Measurements from ENCODE around the gene ITGA2B. TPM values are rescaled to one million over a fixed set of nuclear protein-coding genes. Genes with fewer than 3 reads are reported as not detected.

Gene ITGA2B
- total RNA-seq, 1 experiment from 2014 or later: 3.1 TPM

GRCh38 chr17:44323359-44324091 lies 65.9 kb downstream of the ITGA2B start:
- CTCF ChIA-PET: interaction anchor here (0.6 kb wide), 1 partner anchor 104 kb away, joined by 7 read pairs; the partner anchor contains the start of gene UBTF
- no peaks in the 10 kb centered on the region for H3F3A ChIP-seq (ENCODE audit: low read length, unreplicated experiment)

GRCh38 chr17:44322236-44322895 lies 67.1 kb downstream of the ITGA2B start:
- Histone ChIP-seq H3K4me2 (ENCODE audit: low read length) (peak overlapping the region; percentile 94; the same call in 1 of the 2 replicates), H3K36me3 (ENCODE audit: low read depth, low read length) (peaks cover 31% of the 10 kb centered on the region), H3K9me3 (ENCODE audit: low read length) (no peaks in the 10 kb centered on the region), H3K27me3 (ENCODE audit: low read length) (no peaks in the 10 kb centered on the region), H3K4me1 (ENCODE audit: insufficient read depth, low read length) (peaks cover 8% of the 10 kb centered on the region; the same call in 1 of the 2 replicates), H3K27ac (ENCODE audit: low read length) (no peak overlapping the region), H4K20me1 (ENCODE audit: low read length) (0 out of 2 replicates have a peak, but pooled peaks cover 6% of the 10 kb centered on the region), H3K79me2 (ENCODE audit: low read length) (peaks cover 41% of the 10 kb centered on the region), H2AFZ (ENCODE audit: low read length) (no peak overlapping the region), H3F3A (ENCODE audit: low read length, unreplicated experiment) (no peaks in the 10 kb centered on the region), H3K9ac (ENCODE audit: low read length) (no peak overlapping the region), H3K9me2 (replicated peaks; ENCODE audit: low read length) (no peaks in the 10 kb centered on the region), H3K4me3 (ENCODE audit: low read length) (no peak overlapping the region)
- no TSS peak for BruUV-seq (replicated peaks)
- TF ChIP-seq EZH2 (IDR thresholded peaks at IDR 0.05; ENCODE audit: low read length, unreplicated experiment) (no peak), EZH2phosphoT487 (IDR thresholded peaks at IDR 0.05; ENCODE audit: borderline replicate concordance, low read length) (no peak), CTCF (conservative IDR thresholded peaks at IDR 0.05; ENCODE audit: low read depth, low read length) (no peak)
- ATAC-seq (no peak), DNase-seq (no peak)
- ChIA-PET POLR2A (ENCODE audit: unreplicated experiment) (interaction anchor here (0.6 kb wide), 1 partner anchor 163 kb away, joined by 3 read pairs; no protein-coding TSS in a partner anchor), CTCF (no interaction called here)
- intact Hi-C loops (cut with micrococcal nuclease): no loop called here

More at GRCh38 chr17:44323359-44324091, 65.9 kb downstream of the ITGA2B start:
- peaks cover 8% of the 10 kb centered on the region; the same call in 1 of the 2 replicates for H3K4me1 ChIP-seq (ENCODE audit: insufficient read depth, low read length)
- H2AFZ ChIP-seq (ENCODE audit: low read length): no peak overlapping the region
- intact Hi-C loops (cut with micrococcal nuclease): loop anchor here (1.0 kb wide), 2 partner anchors 101 to 105 kb away; no protein-coding TSS in a partner anchor
- peaks cover 31% of the 10 kb centered on the region for H3K36me3 ChIP-seq (ENCODE audit: low read depth, low read length)
- peak overlapping the region; percentile 51 for H3K27ac ChIP-seq (ENCODE audit: low read length)
- H3K9ac ChIP-seq (ENCODE audit: low read length): peak overlapping the region; percentile 98
- no peaks in the 10 kb centered on the region for H3K27me3 ChIP-seq (ENCODE audit: low read length)
- H3K4me2 ChIP-seq (ENCODE audit: low read length): peak overlapping the region; percentile 94
- DNase-seq (no peak), ATAC-seq (no peak)
- TF ChIP-seq EZH2 (IDR thresholded peaks at IDR 0.05; ENCODE audit: low read length, unreplicated experiment): no peak
- TF ChIP-seq CTCF (conservative IDR thresholded peaks at IDR 0.05; ENCODE audit: low read depth, low read length): no peak
- no peak for TF ChIP-seq EZH2phosphoT487 (IDR thresholded peaks at IDR 0.05; ENCODE audit: borderline replicate concordance, low read length)
- H3K79me2 ChIP-seq (ENCODE audit: low read length): peaks cover 41% of the 10 kb centered on the region
- no peaks in the 10 kb centered on the region for H3K9me3 ChIP-seq (ENCODE audit: low read length)
- peak overlapping the region; percentile 81 for H3K4me3 ChIP-seq (ENCODE audit: low read length)
- no peaks in the 10 kb centered on the region for H3K9me2 ChIP-seq (replicated peaks; ENCODE audit: low read length)
- POLR2A ChIA-PET (ENCODE audit: unreplicated experiment): no interaction called here
- H4K20me1 ChIP-seq (ENCODE audit: low read length): 0 out of 2 replicates have a peak, but pooled peaks cover 6% of the 10 kb centered on the region
- TSS peak; percentile 55 for BruUV-seq (replicated peaks)

Other genes with a start within 250 kb of the ITGA2B start
- gene HROB, start 247.7 kb downstream of the ITGA2B start, total RNA-seq (2014; rRNA removed): 13.5 and 14.3 TPM in 2 replicates
- 0.35 and 0.51 TPM in 2 replicates for gene ASB16, start 218.9 kb downstream of the ITGA2B start, total RNA-seq (2014; rRNA removed)
- gene TMUB2, start 202.7 kb downstream of the ITGA2B start, total RNA-seq (2014; rRNA removed): 38.3 and 43.4 TPM in 2 replicates
- gene ATXN7L3, start 189.8 kb downstream of the ITGA2B start, total RNA-seq (2014; rRNA removed): 73.9 and 78.3 TPM in 2 replicates
- gene UBTF, start 170.0 kb downstream of the ITGA2B start, total RNA-seq (2014; rRNA removed): 139 and 183 TPM in 2 replicates
- not detected in 2 replicates for gene SLC4A1, start 121.5 kb downstream of the ITGA2B start, total RNA-seq (2014; rRNA removed)
- 0.29 and 1.4 TPM in 2 replicates for gene RUNDC3A, start 81.0 kb downstream of the ITGA2B start, total RNA-seq (2014; rRNA removed)
- 726 and 797 TPM in 2 replicates for gene SLC25A39, start 64.8 kb downstream of the ITGA2B start, total RNA-seq (2014; rRNA removed)
- 400 and 465 TPM in 2 replicates for gene GRN, start 44.3 kb downstream of the ITGA2B start, total RNA-seq (2014; rRNA removed)
- gene FAM171A2, start 25.8 kb downstream of the ITGA2B start, total RNA-seq (2014; rRNA removed): 16.3 and 22.6 TPM in 2 replicates
- 22.7 and 30.1 TPM in 2 replicates for gene GPATCH8, start 113.8 kb upstream of the ITGA2B start, total RNA-seq (2014; rRNA removed)
- gene FZD2, start 167.8 kb upstream of the ITGA2B start, total RNA-seq (2014; rRNA removed): 11.6 and 12.8 TPM in 2 replicates

Measured in PC-3 (cell line).